K562 (cell line): Measurements from ENCODE around the gene RILP. TPM values are rescaled to one million over a fixed set of nuclear protein-coding genes. Genes with fewer than 3 reads are reported as not detected.

Source experiments
- ATF7 ChIP-seq: fragments of 450-650 bp; IDR thresholded peaks from 2 replicates; pipeline ENCODE4 v1.7.1; 2014; ENCODE audit warnings: mild to moderate bottlenecking, moderate library complexity
- CREM ChIP-seq: IDR thresholded peaks from 2 replicates; pipeline ENCODE4 v1.6.1; 2014; ENCODE audit warnings: antibody characterized with exemption, low read depth
- EWSR1 ChIP-seq: fragments of 450-650 bp; IDR thresholded peaks from 2 replicates; pipeline ENCODE4 v1.6.1; 2018; ENCODE audit warnings: borderline replicate concordance, mild to moderate bottlenecking, low read depth, moderate library complexity; ENCODE audit not compliant: partially characterized antibody
- FOXM1 ChIP-seq, 2 experiments: fragments of 450-650 bp in 1 of 2; sonication (generic) in 1 of 2; formaldehyde crosslinking in 1 of 2; IDR thresholded peaks; 2 replicates each; pipeline versions ENCODE4 v1.6.1 to v1.9.0; 2017 to 2022; ENCODE audit warnings: low read depth in 2 of 2, mild to moderate bottlenecking in 2 of 2, missing genetic modification reagents in 1 of 2, moderate library complexity in 1 of 2
- HDAC1 ChIP-seq, 2 experiments: fragments of 450-650 bp; IDR thresholded peaks; 2 replicates each; pipeline ENCODE4 v1.6.1; 2016 to 2017; ENCODE audit warnings: inconsistent platforms in 1 of 2, mild to moderate bottlenecking in 1 of 2, moderate library complexity in 1 of 2
- MIER1 ChIP-seq: fragments of 450-650 bp; IDR thresholded peaks from 2 replicates; pipeline ENCODE4 v1.6.1; 2016; ENCODE audit warnings: antibody characterized with exemption, mild to moderate bottlenecking, low read depth
- NFXL1 ChIP-seq: fragments of 450-650 bp; formaldehyde crosslinking; IDR thresholded peaks from 2 replicates; pipeline ENCODE4 v1.4.0; 2021; ENCODE audit warnings: mild to moderate bottlenecking
- RBM34 ChIP-seq: fragments of 200-400 bp; formaldehyde crosslinking; IDR thresholded peaks from 2 replicates; pipeline ENCODE4 v1.6.1; 2018; ENCODE audit warnings: low read length, borderline replicate concordance; ENCODE audit not compliant: insufficient read depth
- SAP30 ChIP-seq: fragments of 200-600 bp; sonication (generic); IDR thresholded peaks from 2 replicates; pipeline ENCODE4 v1.6.1; 2012; ENCODE audit warnings: borderline replicate concordance, low read depth, mild to moderate bottlenecking, moderate library complexity, low read length, control low read depth, inconsistent platforms; ENCODE audit not compliant: insufficient read depth, poor library complexity, severe bottlenecking
- SIN3B ChIP-seq: fragments of 450-650 bp; IDR thresholded peaks from 2 replicates; pipeline ENCODE4 v1.6.1; 2017; ENCODE audit warnings: low read depth, mild to moderate bottlenecking, moderate library complexity
- SREBF2 ChIP-seq: sonication (generic); formaldehyde crosslinking; IDR thresholded peaks from 2 replicates; pipeline ENCODE4 v1.4.0; 2020; ENCODE audit warnings: mild to moderate bottlenecking, missing genetic modification reagents
- TBP ChIP-seq: optimal IDR thresholded peaks from 2 replicates; pipeline ENCODE3; 2011; ENCODE audit warnings: low read depth, low read length, improper control_type of control experiment
- ZBTB1 ChIP-seq: sonication (generic); formaldehyde crosslinking; IDR thresholded peaks from 2 replicates; pipeline ENCODE4 v1.8.1; 2023; ENCODE audit warnings: missing genetic modification reagents, low read depth, mild to moderate bottlenecking, borderline replicate concordance
- ZNF316 ChIP-seq: fragments of 450-650 bp; IDR thresholded peaks from 2 replicates; pipeline ENCODE4 v1.6.1; 2016
- polyA plus RNA-seq, 8 experiments: library from polyadenylated mRNA; depleted of rRNA in 4 of 8; stranded (reverse) in 5 of 8; unstranded in 3 of 8; fragments of >200 nt; fragmentation: Nextera tagmentation in 2 of 8; fragmentation: Illumina TruSeq in 1 of 8; extraction: Ambion mirVana in 2 of 8; extraction: Trizol in 1 of 8; gene quantifications; 2 replicates each; pipeline versions ENCODE4 v1.2.1 to v1.2.3, GENCODE V29; 2011 to 2014; ENCODE audit warnings: inconsistent platforms in 1 of 8, missing spikeins in 1 of 8
- total RNA-seq, 7 experiments: library from RNA; depleted of rRNA in 6 of 7; stranded (reverse); fragments of >200 nt in 6 of 7; fragmentation: Illumina TruSeq in 2 of 7; extraction: Trizol in 2 of 7; gene quantifications; 2 replicates each; pipeline versions ENCODE4 v1.2.1 to v1.2.3, GENCODE V29; 2011 to 2021; ENCODE audit warnings: low replicate concordance in 1 of 7
- TF ChIP-seq, protein P1 (sequence below): fragments of 450-650 bp; formaldehyde crosslinking; IDR thresholded peaks from 2 replicates; pipeline ENCODE4 v1.4.0; 2020; ENCODE audit warnings: mild to moderate bottlenecking
- TF ChIP-seq, protein P2 (sequence below): fragments of 450-650 bp; formaldehyde crosslinking; IDR thresholded peaks from 2 replicates; pipeline ENCODE4 v1.4.0; 2022; ENCODE audit warnings: missing genetic modification characterization
- TF ChIP-seq, protein P3 (sequence below): fragments of 250-450 bp; sonication (Bioruptor Pico); IDR thresholded peaks from 2 replicates; pipeline ENCODE4 v1.8.0; 2022; ENCODE audit warnings: moderate library complexity, mild to moderate bottlenecking, inconsistent platforms
- TF ChIP-seq, protein P4 (sequence below), 2 experiments: fragments of 450-650 bp in 1 of 2; sonication (generic) in 1 of 2; formaldehyde crosslinking in 1 of 2; IDR thresholded peaks in 1 of 2; conservative IDR thresholded peaks in 1 of 2; 2 replicates each; pipeline versions ENCODE4 v1.6.1 to v1.8.1; 2016 to 2023; ENCODE audit warnings: mild to moderate bottlenecking in 2 of 2, moderate library complexity in 2 of 2, inconsistent platforms in 1 of 2, missing genetic modification reagents in 1 of 2
- TF ChIP-seq, protein P5 (sequence below): fragments of 200-800 bp; sonication (Bioruptor generic); IDR thresholded peaks from 2 replicates; pipeline ENCODE4 v1.6.1; 2017; ENCODE audit warnings: missing genetic modification characterization, missing compliant biosample characterization

Gene RILP
- total and polyA plus RNA-seq, 9 of the 15 experiments (the other 6 are each of a cell fraction or from before 2014, with no cell fraction given): 0.75 to 54.9 (median 27.8) TPM

DNA sequence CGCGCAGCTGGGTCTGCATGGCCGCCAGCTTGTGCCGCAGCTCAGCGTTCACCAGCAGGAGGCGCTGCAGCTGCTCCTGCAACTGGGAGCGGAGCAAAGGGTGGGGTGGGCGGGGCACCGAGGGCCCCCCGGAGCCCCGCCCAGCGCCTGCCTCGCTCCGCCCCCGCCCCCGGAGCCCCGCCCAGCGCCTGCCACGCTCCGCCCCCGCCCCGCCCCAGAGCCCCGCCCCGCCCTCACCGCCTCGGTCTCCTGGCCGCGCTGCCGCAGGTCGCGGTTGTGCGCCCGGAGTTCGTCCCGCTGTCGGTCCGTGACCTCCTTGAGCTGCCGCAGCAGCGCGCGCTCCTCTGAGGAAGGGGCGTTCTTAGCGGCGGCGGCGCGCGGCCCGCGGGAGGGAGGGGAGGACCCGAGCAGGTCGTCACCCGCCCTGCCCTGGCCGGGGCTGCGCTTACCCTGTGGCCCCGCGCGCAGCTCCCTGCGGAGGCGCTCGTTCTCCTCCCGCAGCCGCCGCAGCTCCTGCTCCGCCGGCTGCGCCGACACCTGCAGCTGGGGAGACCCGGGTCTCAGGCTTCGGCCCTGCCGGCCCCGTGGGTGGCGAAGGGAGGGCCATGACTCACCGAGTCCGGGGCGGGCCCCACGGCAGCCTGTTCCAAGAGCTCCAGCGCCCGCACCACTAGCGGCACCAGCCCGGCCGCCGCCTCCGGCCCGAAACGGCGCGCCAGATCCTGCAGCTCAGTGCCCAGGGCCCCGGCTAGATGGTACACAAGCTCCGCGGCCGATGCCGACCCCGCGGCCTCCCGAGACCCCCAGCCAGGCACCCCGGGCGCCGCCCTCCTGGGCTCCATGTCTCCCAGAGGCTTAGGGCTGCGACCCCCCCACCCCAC, 463 bp downstream of the RILP start (continued):
- TF ChIP-seq ATF7 (0 out of 2 replicates have a peak, but pooled peaks have one; percentile 23), SIN3B (peak; percentile 26; the same call in 1 of the 2 replicates), CREM (peak; percentile 57; the same call in 1 of the 2 replicates), TBP (peak; percentile 61), FOXM1 (IDR thresholded peaks at IDR 0.05; ENCODE audit: low read depth) (no peak), FOXM1 (CRISPR knock-in tag; IDR thresholded peaks at IDR 0.05; ENCODE audit: low read depth) (peak; percentile 79; the same call in 1 of the 2 replicates), HDAC1 (IDR thresholded peaks at IDR 0.05) (peak in 1 of 2 experiments; percentile 8; a peak in 1 of 4 replicates), MIER1 (no peak), EWSR1 (no peak), ZNF316 (no peak), RBM34 (0 out of 2 replicates have a peak, but pooled peaks have one; percentile 88), SAP30 (peak; percentile 22), ZBTB1 (CRISPR knock-in tag) (peak; percentile 93), SREBF2 (CRISPR knock-in tag) (no peak), NFXL1 (CRISPR knock-in tag) (no peak)
- TF ChIP-seq, protein P1, sequence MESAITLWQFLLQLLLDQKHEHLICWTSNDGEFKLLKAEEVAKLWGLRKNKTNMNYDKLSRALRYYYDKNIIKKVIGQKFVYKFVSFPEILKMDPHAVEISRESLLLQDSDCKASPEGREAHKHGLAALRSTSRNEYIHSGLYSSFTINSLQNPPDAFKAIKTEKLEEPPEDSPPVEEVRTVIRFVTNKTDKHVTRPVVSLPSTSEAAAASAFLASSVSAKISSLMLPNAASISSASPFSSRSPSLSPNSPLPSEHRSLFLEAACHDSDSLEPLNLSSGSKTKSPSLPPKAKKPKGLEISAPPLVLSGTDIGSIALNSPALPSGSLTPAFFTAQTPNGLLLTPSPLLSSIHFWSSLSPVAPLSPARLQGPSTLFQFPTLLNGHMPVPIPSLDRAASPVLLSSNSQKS (CRISPR knock-in tag): no peak
- TF ChIP-seq, protein P2, sequence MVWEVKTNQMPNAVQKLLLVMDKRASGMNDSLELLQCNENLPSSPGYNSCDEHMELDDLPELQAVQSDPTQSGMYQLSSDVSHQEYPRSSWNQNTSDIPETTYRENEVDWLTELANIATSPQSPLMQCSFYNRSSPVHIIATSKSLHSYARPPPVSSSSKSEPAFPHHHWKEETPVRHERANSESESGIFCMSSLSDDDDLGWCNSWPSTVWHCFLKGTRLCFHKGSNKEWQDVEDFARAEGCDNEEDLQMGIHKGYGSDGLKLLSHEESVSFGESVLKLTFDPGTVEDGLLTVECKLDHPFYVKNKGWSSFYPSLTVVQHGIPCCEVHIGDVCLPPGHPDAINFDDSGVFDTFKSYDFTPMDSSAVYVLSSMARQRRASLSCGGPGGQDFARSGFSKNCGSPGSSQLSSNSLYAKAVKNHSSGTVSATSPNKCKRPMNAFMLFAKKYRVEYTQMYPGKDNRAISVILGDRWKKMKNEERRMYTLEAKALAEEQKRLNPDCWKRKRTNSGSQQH (CRISPR knock-in tag): 0 out of 2 replicates have a peak, but pooled peaks have one; percentile 4
- TF ChIP-seq, protein P3, sequence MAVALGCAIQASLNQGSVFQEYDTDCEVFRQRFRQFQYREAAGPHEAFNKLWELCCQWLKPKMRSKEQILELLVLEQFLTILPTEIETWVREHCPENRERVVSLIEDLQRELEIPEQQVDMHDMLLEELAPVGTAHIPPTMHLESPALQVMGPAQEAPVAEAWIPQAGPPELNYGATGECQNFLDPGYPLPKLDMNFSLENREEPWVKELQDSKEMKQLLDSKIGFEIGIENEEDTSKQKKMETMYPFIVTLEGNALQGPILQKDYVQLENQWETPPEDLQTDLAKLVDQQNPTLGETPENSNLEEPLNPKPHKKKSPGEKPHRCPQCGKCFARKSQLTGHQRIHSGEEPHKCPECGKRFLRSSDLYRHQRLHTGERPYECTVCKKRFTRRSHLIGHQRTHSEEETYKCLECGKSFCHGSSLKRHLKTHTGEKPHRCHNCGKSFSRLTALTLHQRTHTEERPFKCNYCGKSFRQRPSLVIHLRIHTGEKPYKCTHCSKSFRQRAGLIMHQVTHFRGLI: peak; percentile 95; the same call in 1 of the 2 replicates
- TF ChIP-seq, protein P4, sequence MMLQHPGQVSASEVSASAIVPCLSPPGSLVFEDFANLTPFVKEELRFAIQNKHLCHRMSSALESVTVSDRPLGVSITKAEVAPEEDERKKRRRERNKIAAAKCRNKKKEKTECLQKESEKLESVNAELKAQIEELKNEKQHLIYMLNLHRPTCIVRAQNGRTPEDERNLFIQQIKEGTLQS (IDR thresholded peaks at IDR 0.05): peak; percentile 73
- TF ChIP-seq, protein P4 (CRISPR knock-in tag; conservative IDR thresholded peaks at IDR 0.05): peak; percentile 65
- TF ChIP-seq, protein P5, sequence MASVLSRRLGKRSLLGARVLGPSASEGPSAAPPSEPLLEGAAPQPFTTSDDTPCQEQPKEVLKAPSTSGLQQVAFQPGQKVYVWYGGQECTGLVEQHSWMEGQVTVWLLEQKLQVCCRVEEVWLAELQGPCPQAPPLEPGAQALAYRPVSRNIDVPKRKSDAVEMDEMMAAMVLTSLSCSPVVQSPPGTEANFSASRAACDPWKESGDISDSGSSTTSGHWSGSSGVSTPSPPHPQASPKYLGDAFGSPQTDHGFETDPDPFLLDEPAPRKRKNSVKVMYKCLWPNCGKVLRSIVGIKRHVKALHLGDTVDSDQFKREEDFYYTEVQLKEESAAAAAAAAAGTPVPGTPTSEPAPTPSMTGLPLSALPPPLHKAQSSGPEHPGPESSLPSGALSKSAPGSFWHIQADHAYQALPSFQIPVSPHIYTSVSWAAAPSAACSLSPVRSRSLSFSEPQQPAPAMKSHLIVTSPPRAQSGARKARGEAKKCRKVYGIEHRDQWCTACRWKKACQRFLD (CRISPR knock-in tag): no peak
